NCI-H146 treated with DMSO at 0.1 percent for 48 hours (cell line): ENCODE measurements around the gene TEX52.
"Not testable (repeated sequence)": the region's sequence is repeated elsewhere in the genome, so short reads cannot be mapped to it uniquely, and the experiment has no call there.

Experiments used
- DNase-seq: peaks from one replicate; lab custom pipeline; 2025; ENCODE audit not compliant: unreplicated experiment; lab: John Stamatoyannopoulos, UW

Gene TEX52

DNA sequence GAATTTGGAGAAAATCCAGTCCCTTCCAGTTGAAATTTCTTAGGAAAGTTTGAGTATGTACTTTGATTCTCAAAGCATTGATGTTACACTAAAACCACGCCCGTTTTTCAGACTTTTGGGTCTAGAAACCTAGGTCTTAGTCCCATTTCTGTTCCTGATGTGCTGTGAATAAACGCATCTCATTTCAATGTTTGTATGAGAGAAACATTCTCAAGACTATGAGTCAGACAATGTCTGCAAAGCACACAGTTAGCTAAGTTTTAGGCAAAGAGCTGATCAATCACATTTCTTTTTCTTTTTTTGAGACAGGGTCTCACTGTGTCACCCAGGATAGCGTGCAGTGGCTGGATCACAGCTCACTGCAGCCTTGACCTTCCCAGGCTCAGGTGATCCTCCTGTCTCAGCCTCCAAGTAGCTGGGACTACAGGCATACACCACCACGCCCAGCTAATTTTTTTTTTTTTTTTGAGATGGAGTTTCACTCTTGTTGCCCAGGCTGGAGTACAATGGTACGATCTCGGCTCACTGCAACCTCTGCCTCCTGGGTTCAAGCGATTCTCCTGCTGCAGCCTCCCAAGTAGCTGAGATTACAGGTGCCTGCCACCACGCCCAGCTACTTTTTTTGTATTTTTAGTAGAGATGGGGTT, 12.3 kb upstream of the TEX52 start:
- not testable (repeated sequence) for DNase-seq

DNA sequence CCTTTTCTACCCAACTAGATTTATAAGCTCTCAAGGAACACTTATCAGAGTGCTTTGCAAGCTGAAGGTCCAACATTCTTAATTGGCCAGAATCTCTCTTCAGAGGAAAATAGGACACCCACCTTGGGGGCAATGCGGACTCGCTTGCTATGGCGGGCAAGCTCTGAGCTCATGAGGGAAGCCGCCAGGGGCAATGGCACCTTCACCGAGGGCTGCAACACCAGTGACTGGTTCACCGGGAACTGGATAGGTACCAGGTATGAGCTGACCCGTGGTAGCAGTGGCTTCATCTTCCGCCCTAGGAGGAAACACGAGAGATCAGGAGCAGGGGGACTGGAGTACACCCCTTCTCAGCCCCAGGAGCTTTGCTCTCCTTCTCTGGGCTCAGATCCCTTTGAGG, 7.4 kb upstream of the TEX52 start:
- no peak for DNase-seq

DNA sequence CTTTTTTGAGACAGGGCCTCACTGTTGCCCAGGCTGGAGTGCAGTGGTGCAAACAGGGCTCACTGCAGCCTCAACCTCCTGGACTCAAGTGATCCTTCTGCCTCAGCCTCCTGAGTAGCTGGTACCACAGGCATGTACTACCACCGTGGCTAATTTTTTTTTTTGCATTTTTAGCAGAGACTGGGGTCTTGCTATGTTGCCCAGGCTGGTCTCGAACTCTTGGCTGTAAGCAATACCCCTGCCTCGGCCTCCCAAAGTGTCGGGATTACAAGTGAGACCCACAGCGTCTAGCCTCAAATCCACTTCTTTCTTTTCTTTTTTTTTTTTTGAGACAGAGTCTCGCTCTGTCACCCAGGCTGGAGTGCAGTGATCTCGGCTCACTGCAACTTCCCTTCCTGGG, 6.6 kb upstream of the TEX52 start:
- DNase-seq, result not testable (repeated sequence)

DNA sequence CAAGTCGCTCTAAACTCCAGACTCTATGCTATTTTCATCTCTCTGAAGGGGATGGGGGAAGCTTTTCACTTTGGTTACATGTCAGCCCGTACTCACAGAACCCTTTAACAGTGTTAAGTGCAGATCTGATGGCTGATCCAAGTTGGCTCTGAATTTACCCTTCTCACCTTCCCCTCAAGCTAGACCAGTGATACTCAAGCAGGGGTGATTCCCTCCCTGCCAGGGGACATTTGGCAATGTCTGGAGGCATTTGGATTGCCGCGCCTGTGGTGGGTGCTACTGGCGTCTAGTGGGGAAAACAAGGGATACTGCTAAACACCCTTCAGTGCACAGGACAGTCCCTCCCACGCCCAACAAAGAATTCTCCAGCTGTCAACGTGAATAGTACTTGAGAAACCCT, 6.0 kb upstream of the TEX52 start:
- DNase-seq, result no peak

DNA sequence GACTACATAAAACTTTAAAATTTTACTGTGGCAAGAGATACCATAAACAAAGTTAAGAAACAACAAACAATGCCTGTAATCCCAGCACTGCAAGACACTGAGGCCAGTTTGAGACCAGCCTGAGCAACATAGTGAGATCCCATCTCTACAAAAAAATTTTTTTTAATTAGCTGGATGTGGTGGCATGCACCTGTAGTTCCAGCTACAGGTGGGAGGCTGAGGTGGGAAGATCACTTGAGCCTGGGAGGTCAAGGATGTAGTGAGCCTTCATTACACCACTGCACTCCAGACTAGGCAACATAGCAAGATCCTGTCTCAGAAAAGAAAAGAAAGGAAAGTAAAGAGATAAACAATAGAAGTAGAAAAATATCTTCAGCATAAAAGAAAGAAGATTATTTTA, 3.3 kb upstream of the TEX52 start:
- no peak for DNase-seq

DNA sequence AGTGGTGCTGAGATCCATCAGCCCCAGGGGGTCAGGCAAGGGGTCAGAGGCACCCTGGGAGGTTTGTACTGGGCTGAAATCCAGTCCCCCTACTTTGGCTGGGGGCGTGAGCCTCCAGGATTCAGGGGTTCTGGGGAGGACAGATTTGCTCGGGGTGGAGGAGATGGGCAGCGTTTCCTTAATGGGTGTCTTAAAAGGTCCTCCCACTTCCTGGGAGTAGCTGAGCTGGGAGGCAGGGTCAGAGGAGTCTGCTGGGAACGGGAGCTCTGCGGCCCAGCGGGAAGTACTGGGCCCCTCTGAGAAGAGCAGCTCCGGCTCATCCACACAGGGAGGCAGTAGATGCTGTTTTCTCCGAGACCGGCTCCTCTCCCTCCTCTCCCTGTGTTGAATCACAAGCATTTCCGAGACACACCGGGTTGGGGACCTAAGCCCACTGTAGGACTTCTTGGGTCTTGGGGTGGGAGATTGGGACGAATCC, 2.1 kb upstream of the TEX52 start:
- no peak for DNase-seq

DNA sequence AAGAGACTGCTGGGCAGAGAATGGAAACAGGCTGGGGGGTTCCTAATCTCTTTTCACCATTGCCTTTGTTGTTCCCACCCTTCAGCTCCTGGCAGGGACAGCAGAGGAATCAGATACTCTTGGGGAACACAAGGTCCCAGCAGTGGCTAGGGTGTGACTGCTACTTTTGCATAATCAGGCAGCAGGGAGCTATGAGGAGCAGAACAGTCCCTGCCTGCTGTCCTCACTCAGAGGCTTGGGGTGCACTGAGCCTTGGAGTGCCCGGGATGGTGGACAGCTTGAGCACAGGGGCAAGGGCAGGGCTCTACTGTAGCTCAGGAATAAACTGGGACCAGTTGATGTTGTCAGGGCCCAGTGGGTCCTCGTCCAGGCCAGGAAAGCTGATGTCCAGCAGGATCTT, 1.5 kb upstream of the TEX52 start:
- no peak for DNase-seq

DNA sequence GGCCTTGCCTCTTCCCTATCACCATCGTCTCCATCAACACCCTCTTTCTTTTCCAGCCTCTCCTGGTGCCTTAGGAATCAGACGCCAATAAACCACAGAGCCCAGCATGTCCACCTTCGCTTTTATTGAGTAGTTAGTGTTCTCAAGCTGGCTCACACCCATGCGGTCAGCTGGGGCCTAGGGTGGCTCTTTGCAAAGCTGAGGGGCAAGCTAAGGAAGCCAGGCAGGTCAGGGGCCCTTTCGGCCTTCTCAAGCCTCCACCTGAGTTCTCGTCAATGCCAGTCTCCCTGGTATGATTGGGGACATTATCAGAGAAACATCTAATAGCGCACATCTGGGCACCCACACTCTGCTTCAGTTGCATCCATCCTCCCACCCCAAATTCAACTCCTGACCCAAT, 737 bp upstream of the TEX52 start:
- no peak for DNase-seq

DNA sequence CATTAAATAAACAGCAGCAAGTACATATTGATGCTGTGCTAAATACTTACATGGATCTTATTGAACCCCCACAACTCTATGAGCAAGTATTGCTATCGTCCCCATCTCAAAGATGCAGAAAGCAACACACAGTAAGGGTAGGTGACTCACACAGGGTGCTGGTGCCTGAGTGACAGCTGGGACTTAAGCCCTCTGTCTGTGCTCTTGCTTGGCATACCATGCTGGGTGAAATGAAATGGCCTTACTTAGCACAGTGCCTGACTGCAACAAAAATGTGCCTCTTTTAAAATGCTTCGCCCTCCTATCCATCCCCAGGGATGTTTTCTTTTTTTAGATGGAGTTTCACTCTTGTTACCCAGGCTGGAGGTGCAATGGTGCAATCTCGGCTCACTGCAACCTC, 788 bp downstream of the TEX52 start:
- no peak for DNase-seq

DNA sequence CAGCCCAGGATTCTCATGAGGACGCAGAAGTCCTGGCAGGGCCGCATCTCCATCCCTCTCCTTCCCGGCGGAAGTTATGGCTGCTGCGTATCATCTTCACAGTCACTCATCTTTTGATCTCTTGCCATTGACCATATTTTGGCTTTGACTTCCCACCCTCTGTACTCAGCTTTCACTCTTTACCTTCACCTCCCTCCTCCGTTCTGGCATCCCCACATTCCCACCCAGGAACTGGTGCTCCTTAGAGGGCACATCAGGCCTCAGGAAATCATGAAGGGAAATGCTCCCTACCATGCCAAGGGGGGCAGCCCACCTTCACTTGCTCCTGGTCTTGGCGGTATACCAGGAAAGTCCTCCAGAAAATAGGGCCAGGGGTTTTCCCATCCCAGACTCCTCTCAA, 1.3 kb downstream of the TEX52 start:
- DNase-seq, result no peak

DNA sequence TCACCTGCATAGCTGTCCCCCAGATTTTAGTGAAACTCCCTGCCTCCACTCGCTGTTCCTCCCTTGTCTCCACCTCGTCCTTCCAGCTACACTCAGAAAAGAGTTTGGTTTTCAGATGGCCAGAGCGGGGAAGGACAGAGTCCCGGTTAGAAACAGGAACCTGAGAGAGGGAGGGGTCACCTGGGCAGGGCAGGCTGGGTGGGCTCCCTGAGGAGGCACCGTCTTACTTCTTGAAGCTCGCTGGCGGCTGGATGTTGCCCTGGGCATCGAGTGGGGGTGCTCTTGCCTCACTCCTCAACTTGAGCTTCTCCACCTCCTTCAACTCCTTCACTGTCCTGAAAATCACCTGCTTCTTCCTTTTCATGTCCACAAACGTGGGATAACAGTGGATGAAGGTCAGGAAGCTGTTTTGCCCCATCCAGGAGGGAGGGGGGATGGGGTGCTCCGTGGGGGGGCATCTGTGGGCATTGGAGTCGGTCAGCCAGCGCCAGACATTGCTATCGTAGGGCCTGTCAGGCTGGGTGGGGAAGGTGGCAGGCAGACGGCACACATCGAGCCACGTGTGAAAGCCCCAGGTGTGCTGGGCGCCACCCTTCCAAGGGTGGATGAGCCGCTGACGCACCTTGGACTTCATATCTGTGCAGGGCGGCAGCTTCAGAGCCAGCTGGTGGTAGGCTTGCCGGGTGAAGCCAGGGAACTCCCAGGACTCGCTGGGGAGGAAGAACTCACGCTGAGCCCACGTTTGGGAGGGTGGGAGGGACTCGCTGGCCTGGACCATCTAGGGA, 2.0 kb downstream of the TEX52 start:
- no peak for DNase-seq

DNA sequence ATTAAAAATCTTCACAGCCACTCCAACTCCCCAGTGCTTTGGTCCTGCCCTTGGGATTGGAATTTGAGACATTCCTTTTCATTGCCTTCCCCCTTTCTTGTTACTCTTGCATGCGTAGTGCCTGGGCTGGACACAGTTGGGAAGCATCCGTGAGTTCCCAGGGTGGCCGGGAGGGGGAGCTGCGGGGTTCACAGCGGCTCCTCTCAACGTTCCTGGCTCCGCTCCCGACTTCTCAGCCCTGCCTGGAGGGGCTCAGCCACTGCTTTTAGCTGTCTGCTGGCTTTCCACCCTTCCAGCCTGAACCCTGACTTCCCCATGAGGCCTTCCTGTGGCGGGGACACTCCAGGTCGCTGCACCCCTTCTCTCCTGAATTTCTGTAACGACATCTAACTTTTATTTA, 3.2 kb downstream of the TEX52 start:
- peak; percentile 30 for DNase-seq

DNA sequence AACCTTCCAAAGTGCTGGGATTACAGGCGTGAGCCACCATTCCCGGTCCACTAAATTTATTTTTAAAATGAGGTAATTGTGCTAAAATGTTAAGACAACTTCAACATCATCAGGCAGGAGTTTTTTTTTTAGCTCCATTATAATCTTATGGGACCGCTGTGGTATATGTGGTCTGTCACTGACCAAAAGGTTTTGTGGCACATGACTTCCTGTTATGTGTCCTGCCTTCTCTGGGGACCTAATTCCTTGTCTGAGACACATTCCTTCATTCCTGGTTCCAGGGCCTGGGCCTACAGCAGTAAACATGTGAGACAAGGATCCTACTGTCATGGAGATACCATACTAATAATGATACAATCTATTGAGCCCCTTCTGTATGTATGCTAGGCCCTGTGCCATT, 4.9 kb downstream of the TEX52 start:
- no peak for DNase-seq

DNA sequence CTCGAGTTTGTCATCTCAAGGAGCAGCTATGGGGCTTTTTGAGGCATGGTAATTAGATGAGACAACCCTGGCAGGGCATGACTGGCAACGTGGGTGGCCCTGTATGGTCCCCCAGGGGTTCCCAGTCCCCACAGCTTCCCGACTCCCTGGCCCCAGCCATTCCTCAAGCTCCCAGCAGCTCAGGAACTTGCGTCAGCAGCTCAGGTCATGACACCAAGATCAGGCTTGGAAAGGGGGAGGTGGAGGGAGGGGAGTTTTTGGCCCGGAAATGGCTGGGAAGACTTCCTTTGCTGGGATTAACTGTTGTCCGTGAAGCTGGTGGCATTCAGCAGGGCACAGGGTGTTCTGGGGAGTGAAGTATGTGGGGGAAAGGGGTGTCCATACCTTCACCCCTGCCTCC, 11.6 kb downstream of the TEX52 start:
- no peak for DNase-seq

DNA sequence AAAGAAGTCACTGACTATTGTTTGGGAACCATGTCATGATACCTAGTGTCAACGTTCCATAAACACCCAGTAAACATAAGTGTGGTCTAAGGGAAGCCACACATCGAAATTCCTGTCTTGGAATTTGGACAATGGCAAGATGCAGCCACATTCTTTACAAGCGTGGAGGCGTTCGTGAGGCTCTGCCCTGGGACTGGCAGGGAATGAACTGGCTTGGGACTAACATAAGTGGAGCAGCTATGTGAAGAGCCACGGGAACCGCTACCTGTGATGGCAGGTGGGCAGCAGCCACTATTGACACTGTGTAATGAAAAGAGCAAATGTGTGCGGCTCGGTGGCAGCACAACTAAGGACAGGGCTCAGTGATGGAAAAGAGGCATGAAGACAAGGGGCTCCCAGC, 12.1 kb downstream of the TEX52 start:
- no peak for DNase-seq

DNA sequence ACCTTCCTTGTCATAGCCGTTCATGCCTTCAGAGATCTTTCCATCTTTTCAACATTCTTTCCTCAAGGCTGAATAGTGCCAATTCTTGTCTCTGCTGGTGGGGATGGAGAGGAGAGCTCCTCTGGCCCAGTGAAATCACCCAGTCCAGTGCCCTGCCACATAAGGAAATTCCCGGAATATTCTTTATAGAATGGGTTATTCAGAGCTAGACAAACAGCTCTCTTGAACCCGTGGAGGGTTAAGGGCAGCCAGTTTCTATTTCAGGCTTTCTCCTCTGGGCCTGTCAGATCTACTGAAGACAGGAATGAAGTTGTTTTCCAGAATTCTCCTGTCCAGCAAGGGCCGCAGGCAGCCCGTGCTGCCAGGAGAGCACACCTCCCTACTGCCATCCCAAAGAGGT, 13.9 kb downstream of the TEX52 start:
- no peak for DNase-seq

DNA sequence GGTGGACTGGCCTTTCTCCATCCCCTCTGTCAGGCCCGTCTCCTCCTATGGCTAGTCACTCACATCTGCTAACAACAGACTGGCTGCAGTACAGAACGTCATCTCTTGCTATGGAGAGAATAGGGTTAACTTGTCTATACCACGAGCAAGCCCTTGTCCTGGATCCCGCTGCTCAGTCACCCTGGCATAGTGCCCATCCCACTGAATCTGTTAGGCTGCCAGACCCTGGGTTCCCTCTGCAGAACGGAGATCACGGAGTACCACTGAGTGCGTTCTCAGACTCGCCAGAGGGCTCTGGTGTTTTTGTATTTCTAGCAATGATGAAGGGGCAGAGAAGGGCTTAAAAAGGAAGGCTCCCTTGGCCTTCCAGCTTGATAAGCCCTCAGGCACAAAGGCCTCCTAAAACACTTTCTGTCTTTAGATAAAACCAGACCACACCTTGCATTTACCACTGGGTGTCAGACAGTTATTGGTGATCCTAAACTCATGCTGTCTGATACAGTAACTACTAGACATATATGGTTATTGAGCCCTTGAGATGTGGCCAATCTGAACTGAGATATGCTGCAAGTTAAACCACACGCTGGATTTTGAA, 15.7 kb downstream of the TEX52 start:
- no peak for DNase-seq

DNA sequence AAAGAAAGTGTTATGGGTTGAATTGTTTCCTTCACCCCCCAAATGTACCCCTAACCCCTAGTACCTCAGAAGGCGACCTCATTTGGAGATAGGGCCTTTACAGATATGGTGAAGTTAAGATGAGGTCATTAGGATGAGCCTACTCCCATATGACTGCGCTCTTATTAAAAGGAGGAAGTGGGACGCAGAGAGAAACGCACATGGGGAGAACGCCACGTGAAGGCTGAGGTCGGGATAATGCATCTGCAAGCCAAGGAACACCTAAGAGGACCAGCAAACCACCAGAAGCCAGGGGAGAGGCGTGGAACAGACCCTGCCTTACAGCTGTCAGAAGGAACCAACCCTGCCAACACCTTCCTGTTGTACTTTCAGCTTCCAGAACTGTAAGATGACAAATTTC, 20.3 kb downstream of the TEX52 start:
- DNase-seq, result no peak

DNA sequence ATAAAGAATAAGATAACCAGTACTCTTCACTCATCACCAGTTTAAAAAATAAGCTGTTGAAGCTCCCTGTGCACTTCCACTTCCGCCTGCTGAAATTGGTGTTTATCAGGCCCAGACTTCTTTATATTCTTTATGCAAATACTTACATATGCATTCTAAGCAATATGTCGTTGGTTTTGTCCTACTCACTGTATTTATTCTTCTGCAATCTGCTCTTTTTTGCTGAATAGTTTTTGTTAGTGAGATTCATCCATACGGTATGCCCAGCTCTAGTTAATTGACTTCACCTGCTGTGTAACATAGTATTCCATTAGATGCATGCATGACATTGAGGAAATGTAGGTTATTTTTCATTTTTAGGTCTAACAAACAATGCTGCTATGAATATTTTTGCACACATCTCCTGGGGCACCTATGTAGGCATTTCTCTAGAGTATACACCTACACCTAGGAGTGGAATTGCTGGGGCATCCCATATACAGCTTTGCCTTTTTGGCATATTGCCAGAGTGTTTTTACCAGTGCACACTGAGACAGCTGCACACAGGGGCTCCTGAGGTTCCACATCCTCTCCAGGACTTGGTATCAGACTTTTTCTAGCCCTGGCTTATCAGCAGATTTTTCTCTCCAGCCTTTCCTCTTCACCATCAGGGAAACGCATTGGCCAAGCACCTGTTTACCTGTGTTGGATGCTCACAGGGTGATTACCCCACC, 21.0 kb downstream of the TEX52 start:
- DNase-seq, result no peak

DNA sequence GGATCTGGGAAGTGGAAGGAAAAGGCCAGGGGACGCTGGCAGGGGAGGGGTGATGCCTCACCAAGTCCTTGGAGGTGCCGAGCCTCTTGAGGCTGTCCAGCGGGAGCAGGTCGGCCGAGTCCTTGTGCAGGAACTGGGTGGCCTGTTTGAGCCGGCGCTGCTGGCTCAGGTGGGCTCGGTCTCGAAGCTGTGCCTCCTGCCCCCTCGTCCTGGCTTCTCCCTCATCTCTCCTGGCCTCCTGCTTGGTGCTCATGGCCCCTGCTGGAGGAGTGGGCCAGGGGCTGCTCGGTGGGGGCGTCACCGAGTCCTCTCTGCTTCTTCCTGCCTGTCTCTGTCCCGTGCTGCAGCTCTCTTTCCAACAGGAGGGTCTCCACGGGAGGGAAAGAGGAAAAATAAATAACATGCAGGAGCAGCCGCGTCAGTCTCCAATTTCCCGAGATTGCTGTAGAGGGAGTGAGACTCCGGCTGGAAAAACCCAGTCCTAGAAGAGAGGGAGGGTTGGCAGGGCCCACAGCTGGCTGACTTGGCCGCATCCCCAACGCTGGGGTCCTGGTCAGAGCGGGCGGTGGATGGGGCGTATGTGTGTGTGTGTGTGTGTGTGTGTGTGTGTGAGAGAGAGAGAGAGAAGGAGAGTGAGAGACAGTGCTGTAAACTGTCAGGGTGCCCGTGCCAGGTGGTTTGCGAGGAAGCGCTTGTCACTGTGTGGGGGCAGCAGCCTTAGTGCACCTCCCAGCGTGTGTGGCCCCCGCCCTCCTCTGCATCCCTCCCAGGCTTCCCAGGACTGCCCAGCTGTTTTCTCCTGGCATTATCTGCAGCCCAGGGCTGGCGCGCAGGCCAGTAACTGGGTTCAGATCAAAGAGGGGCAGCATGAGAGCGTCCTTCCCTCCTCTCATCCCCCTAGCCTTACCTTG, 22.0 kb downstream of the TEX52 start, which contains the start of gene NRIP2:
TSS of gene NRIP2 (minus strand) at position 455 of the 911 bp plus-strand sequence. CDS start at position 403, 52 bp downstream.
- DNase-seq, result no peak

DNA sequence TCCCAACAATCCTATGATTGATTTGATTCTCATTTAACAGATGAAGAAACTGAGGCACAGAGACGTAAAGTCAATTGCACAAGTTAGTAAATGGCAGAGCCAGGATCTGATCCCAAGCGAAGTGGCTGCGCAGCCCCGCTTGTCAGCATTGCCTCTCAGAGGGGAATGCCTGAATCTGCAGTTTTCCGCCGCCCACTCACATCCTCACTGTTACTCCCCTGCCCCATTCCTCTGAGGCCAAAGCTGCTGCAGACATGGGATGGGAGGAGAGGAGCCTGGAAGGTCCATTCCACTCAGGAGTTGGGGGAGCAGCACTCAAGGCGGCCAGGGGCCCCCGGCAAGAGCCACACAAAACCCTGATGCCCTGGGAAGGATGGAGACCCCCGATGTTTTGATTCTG, 23.0 kb downstream of the TEX52 start:
- no peak for DNase-seq
